AG04450 (cell line): ENCODE data around the gene PRKAA2. TPM values are rescaled to one million over a fixed set of nuclear protein-coding genes. Genes with fewer than 3 reads are reported as not detected.

ENCODE experiments used
- CTCF ChIA-PET: fragments of 300-600, 350-600 bp; formaldehyde crosslinking; extraction: SDS; loops from one replicate; lab custom pipeline; 2022; ENCODE audit warnings: antibody characterized with exemption, inconsistent platforms; lab: Charles Lee
- POLR2A ChIA-PET: fragments of 350-600 bp; formaldehyde crosslinking; extraction: SDS; loops from one replicate; lab custom pipeline; 2021; ENCODE audit warnings: antibody characterized with exemption, inconsistent platforms; lab: Yijun Ruan, JAX
- DNase-seq: peaks from one replicate; pipeline ENCODE4 v3.0.0-alpha.2; 2011; ENCODE audit warnings: low read depth, low spot score
- H3K27ac ChIP-seq: one replicate; pipeline ENCODE4 v1.5.1; 2012; ENCODE audit warnings: low read depth, low read length, control low read depth
- H3K27me3 ChIP-seq: one replicate; pipeline ENCODE4 v1.6.0; 2012; ENCODE audit warnings: low read length; ENCODE audit not compliant: control insufficient read depth, insufficient read depth
- H3K4me3 ChIP-seq: 2 replicates; pipeline ENCODE4 v1.5.1; 2011; ENCODE audit warnings: mild to moderate bottlenecking, low read depth, low read length, control low read depth
- H3K9me3 ChIP-seq: 2 replicates; pipeline ENCODE4 v1.5.1; 2012; ENCODE audit warnings: low read length; ENCODE audit not compliant: control insufficient read depth, insufficient read depth
- polyA plus RNA-seq: library from polyadenylated mRNA; depleted of rRNA; stranded (reverse); fragments of >200 nt; gene quantifications from 2 replicates; pipeline ENCODE4 v1.2.3, GENCODE V29; 2011
- TF ChIP-seq, protein P1 (sequence below): IDR thresholded peaks from 2 replicates; pipeline ENCODE4 v1.5.1; 2011; ENCODE audit warnings: low read depth, low read length, control low read depth, inconsistent platforms

The PRKAA2 gene
- polyA plus RNA-seq, 1 experiment: 4.7 TPM

DNA sequence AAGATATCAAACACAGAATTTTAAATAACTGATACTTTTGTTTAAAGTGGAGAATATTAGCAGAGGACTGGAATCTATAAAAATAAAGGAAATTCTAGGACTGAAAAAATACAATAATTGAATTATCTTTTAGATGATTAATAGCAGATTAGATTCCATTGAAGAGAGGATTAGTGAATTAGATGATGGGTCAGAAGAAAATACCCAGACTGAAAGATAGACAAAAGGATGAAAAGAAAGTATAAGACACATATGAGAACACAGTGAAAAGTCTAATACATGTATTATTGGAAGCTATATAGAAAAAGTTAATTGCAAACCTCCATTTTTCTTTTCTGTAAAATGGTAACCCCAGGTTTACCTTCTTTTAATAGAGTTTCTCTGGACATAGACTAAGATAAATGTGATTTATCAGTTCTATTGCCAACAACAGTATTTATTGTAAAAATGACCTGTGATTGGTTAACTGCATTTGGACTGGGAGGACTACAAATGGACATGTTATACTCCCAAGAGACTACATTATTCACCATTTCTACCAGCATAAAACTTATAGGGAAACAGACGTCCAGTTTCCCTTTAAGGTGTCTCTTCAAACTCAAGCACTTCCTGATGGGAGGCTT, 11.0 kb downstream of the PRKAA2 start:
- CTCF ChIA-PET: no interaction called here

DNA sequence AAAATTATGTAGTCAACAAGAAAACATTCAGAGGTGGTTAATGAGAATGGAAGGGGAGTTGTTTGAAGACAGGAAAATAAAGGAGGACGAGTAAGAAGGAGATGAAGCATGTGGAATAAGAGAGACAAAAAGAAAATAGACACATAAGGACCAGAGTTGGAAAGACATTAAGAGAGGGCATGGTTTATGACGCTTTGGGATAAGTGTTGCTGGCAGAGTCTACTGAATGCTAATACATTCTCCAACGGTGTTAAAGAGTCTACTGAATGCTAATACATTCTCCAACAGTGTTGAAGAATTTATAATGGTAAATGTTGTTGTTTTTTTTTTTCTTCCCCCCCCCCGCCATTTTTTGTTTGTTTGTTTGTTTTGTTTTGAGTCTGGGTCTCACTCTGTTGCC, 13.1 kb downstream of the PRKAA2 start:
- ChIA-PET POLR2A (no interaction called here), CTCF (no interaction called here)
- DNase-seq: no peak
- TF ChIP-seq, protein P1, sequence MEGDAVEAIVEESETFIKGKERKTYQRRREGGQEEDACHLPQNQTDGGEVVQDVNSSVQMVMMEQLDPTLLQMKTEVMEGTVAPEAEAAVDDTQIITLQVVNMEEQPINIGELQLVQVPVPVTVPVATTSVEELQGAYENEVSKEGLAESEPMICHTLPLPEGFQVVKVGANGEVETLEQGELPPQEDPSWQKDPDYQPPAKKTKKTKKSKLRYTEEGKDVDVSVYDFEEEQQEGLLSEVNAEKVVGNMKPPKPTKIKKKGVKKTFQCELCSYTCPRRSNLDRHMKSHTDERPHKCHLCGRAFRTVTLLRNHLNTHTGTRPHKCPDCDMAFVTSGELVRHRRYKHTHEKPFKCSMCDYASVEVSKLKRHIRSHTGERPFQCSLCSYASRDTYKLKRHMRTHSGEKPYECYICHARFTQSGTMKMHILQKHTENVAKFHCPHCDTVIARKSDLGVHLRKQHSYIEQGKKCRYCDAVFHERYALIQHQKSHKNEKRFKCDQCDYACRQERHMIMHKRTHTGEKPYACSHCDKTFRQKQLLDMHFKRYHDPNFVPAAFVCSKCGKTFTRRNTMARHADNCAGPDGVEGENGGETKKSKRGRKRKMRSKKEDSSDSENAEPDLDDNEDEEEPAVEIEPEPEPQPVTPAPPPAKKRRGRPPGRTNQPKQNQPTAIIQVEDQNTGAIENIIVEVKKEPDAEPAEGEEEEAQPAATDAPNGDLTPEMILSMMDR: no peak
- Histone ChIP-seq H3K27me3 (no peaks in the 10 kb centered on the region), H3K27ac (no peak overlapping the region), H3K9me3 (no peaks in the 10 kb centered on the region), H3K4me3 (no peak overlapping the region)

More for the DNA sequence above, 11.0 kb downstream of the PRKAA2 start:
- TF ChIP-seq, protein P1: no peak
- H3K4me3 ChIP-seq: no peak overlapping the region
- no peak for DNase-seq
- no peak overlapping the region for H3K27ac ChIP-seq
- no peaks in the 10 kb centered on the region for H3K9me3 ChIP-seq
- no peaks in the 10 kb centered on the region for H3K27me3 ChIP-seq
- POLR2A ChIA-PET: no interaction called here

DNA sequence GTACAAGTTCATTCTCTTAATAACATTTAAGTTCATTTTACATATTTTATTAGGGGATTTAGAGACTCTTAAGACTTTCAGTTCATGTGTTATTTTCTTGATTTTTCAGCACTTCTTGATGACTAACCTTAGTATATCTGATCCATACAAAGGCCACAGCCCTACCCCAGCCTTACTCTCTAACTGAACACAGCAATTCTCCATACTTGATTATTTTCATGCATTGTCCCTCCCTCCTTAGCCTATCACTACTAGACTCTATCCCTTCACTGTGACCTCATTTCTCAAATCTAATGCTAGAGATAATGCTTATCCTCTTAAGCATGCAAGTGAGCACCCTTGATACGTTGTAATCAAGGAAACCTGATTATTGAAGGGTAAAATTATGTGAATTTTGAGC, 15.2 kb downstream of the PRKAA2 start:
- no peak for DNase-seq
- no peaks in the 10 kb centered on the region for H3K27me3 ChIP-seq
- TF ChIP-seq, protein P1: no peak
- no peaks in the 10 kb centered on the region for H3K9me3 ChIP-seq
- no peak overlapping the region for H3K4me3 ChIP-seq
- ChIA-PET CTCF (no interaction called here), POLR2A (no interaction called here)
- H3K27ac ChIP-seq: no peak overlapping the region

DNA sequence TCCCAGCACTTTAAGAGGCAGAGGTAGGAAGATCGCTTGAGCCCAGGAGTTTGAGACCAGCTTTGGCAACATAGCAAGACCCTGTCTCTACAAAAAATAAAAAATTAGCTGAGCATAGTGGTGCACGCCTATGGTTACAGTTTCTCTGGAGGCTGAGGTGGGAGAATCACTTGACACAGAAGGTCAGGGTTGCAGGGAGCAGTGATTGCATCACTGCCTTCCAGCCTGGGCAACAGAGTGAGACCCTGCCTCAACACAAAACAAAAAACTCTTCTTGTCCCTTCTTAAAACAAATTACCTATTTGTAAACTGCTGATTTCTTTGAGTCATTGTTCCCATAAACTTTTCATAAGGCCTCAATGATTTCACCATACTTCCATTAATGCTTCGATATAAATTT, 18.7 kb downstream of the PRKAA2 start:
- H3K27me3 ChIP-seq: no peaks in the 10 kb centered on the region
- TF ChIP-seq, protein P1: no peak
- POLR2A ChIA-PET: no interaction called here
- H3K9me3 ChIP-seq: no peaks in the 10 kb centered on the region
- H3K4me3 ChIP-seq: no peak overlapping the region
- no peak overlapping the region for H3K27ac ChIP-seq
- DNase-seq: no peak
- CTCF ChIA-PET: no interaction called here

- Histone ChIP-seq H3K9me3 (no peaks in the 10 kb centered on the region), H3K27ac (no peak overlapping the region), H3K4me3 (no peak overlapping the region), H3K27me3 (no peaks in the 10 kb centered on the region)
- ChIA-PET CTCF (interaction anchor here (1.2 to 1.7 kb wide), 2 partner anchors 43 to 156 kb away, joined by 4 read pairs; no protein-coding TSS in a partner anchor), POLR2A (no interaction called here)
- no peak for DNase-seq
- TF ChIP-seq, protein P1: no peak
Measured at GRCh38 chr1:56665384-56665783, 20.3 kb downstream of the PRKAA2 start.
